ENCODE results near the gene ISLR.

DNA sequence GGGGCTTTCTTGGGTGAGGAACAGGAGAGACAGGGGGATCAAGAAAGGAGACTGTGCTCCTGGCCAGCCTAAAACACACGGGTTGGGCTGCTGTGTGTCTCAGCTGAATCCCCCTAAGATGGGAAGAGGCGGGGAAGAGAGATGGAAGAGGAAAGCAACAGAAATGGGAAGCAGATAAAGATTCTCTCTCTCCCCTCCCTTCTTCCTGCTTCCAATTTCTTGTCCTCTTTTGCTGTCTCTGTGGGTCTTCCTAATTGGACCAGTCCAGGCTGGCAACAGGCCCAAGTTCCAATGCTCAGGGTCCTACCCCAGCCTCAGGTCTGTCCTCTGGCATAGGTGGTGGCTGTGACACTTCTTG, 36.0 kb upstream of the ISLR start:
- TF ChIP-seq POLR2AphosphoS5 (IDR thresholded peaks at IDR 0.05; ENCODE audit: low read depth, low read length) (no peak), SIN3A (IDR thresholded peaks at IDR 0.05; ENCODE audit: borderline replicate concordance, insufficient read depth, low read length) (no peak), TAF1 (IDR thresholded peaks at IDR 0.05; ENCODE audit: borderline replicate concordance, insufficient read depth, low read length) (no peak), REST (IDR thresholded peaks at IDR 0.05; ENCODE audit: insufficient read depth in 1 of 2, low read depth in 2 of 2, low read length in 2 of 2) (no peak)
